Activated CD8-positive, alpha-beta memory T cell treated with anti-CD3 and anti-CD28 coated beads, Interleukin-2, amount 10 ng/mL, durations not matched to agents 7 days and 5 days (primary cell): ENCODE measurements around the gene CUL1. TPM values are rescaled to one million over a fixed set of nuclear protein-coding genes. Genes with fewer than 3 reads are reported as not detected.

Experiments used
- ATAC-seq: fragments of 150-1000 bp; cut with Tn5 transposase; one replicate; pipeline ENCODE4 v1.10.0; 2021; ENCODE audit warnings: moderate library complexity
- CTCF ChIA-PET: fragments of 350-600 bp; sonication (Branson Sonifier 250); formaldehyde crosslinking; loops from one replicate; lab custom pipeline; 2021; ENCODE audit warnings: antibody characterized with exemption; lab: Charles Lee
- DNase-seq: peaks from one replicate; pipeline ENCODE4 v3.0.0-alpha.2; 2020
- H3K27ac Mint-ChIP-seq: one replicate; pipeline ENCODE4 v1.8.0; 2021; ENCODE audit warnings: mild to moderate bottlenecking, mixed read lengths
- H3K27me3 Mint-ChIP-seq: one replicate; pipeline ENCODE4 v1.8.0; 2021; ENCODE audit warnings: mixed read lengths
- H3K36me3 Mint-ChIP-seq: one replicate; pipeline ENCODE4 v1.8.0; 2021; ENCODE audit warnings: mild to moderate bottlenecking, mixed read lengths
- H3K4me1 Mint-ChIP-seq: one replicate; pipeline ENCODE4 v1.8.0; 2021; ENCODE audit warnings: mixed read lengths
- H3K4me3 Mint-ChIP-seq: one replicate; pipeline ENCODE4 v1.8.0; 2021; ENCODE audit warnings: mild to moderate bottlenecking, moderate library complexity, mixed read lengths
- H3K9me3 Mint-ChIP-seq: one replicate; pipeline ENCODE4 v1.8.0; 2022; ENCODE audit warnings: low read depth, mixed read lengths
- total RNA-seq, 2 experiments: library from RNA; stranded (reverse); gene quantifications; one replicate each; pipeline ENCODE4 v1.2.3, GENCODE V29; 2021

CUL1 gene
- total RNA-seq, 2 experiments from 2014 or later = 55.3 to 84.3 TPM

DNA sequence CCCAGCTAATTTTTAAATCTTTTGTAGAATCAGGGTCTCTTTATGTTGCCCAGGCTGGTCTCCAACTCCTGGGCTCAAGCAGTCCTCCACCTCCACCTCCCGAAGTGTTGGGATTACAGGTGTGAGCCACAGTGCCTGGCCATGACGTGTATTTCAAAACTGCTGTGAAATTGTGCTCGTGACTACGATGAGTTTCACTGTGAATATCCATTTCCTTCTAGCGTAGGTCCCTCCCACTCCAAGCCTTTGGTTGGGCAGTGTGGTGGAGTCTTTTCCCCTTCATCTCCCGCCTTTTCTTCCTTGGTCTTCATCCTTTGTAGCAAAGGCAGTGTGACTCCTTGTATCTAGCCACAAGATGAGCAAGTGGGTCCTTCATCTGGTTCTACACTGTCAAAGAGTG is 56.2 kb downstream of the CUL1 start:
- DNase-seq (no peak), ATAC-seq (no peak)
- H3K27ac Mint-ChIP-seq = no peak overlapping the region
- peaks cover 39% of the 10 kb centered on the region for H3K36me3 Mint-ChIP-seq
- CTCF ChIA-PET = no interaction called here
- H3K4me3 Mint-ChIP-seq = no peak overlapping the region
- H3K4me1 Mint-ChIP-seq = peaks cover 10% of the 10 kb centered on the region
- no peaks in the 10 kb centered on the region for H3K9me3 Mint-ChIP-seq
- no peaks in the 10 kb centered on the region for H3K27me3 Mint-ChIP-seq

- Mint-ChIP-seq H3K27me3 (no peaks in the 10 kb centered on the region), H3K4me3 (no peak overlapping the region), H3K9me3 (no peaks in the 10 kb centered on the region), H3K4me1 (no peaks in the 10 kb centered on the region), H3K27ac (peak overlapping the region; percentile 11), H3K36me3 (peaks cover 22% of the 10 kb centered on the region)
- DNase-seq = no peak
- CTCF ChIA-PET = interaction anchor here (2.0 kb wide), 1 partner anchor 14 kb away, joined by 4 read pairs; no protein-coding TSS in a partner anchor
- ATAC-seq = no peak
Measured at GRCh38 chr7:148761499-148762278, 63.0 kb downstream of the CUL1 start.

- H3K9me3 Mint-ChIP-seq = no peaks in the 10 kb centered on the region
- no peaks in the 10 kb centered on the region for H3K27me3 Mint-ChIP-seq
- peaks cover 16% of the 10 kb centered on the region for H3K36me3 Mint-ChIP-seq
- DNase-seq (no peak), ATAC-seq (no peak)
- H3K27ac Mint-ChIP-seq = no peak overlapping the region
- no peaks in the 10 kb centered on the region for H3K4me1 Mint-ChIP-seq
- H3K4me3 Mint-ChIP-seq = no peak overlapping the region
- CTCF ChIA-PET = interaction anchor here (0.7 to 1.5 kb wide), 2 partner anchors 10 to 187 kb away, joined by 3 to 4 read pairs; no protein-coding TSS in a partner anchor
Measured at GRCh38 chr7:148763622-148764021, 64.9 kb downstream of the CUL1 start.

- no peaks in the 10 kb centered on the region for H3K27me3 Mint-ChIP-seq
- peaks cover 23% of the 10 kb centered on the region for H3K36me3 Mint-ChIP-seq
- CTCF ChIA-PET = interaction anchor here (0.5 to 1.1 kb wide), 3 partner anchors 13 to 195 kb away, joined by 3 to 6 read pairs (median 4); no protein-coding TSS in a partner anchor
- peaks cover 23% of the 10 kb centered on the region for H3K4me1 Mint-ChIP-seq
- ATAC-seq (no peak), DNase-seq (no peak)
- no peak overlapping the region for H3K27ac Mint-ChIP-seq
- no peak overlapping the region for H3K4me3 Mint-ChIP-seq
- H3K9me3 Mint-ChIP-seq = no peaks in the 10 kb centered on the region
Measured at GRCh38 chr7:148770004-148770403, 71.3 kb downstream of the CUL1 start.

DNA sequence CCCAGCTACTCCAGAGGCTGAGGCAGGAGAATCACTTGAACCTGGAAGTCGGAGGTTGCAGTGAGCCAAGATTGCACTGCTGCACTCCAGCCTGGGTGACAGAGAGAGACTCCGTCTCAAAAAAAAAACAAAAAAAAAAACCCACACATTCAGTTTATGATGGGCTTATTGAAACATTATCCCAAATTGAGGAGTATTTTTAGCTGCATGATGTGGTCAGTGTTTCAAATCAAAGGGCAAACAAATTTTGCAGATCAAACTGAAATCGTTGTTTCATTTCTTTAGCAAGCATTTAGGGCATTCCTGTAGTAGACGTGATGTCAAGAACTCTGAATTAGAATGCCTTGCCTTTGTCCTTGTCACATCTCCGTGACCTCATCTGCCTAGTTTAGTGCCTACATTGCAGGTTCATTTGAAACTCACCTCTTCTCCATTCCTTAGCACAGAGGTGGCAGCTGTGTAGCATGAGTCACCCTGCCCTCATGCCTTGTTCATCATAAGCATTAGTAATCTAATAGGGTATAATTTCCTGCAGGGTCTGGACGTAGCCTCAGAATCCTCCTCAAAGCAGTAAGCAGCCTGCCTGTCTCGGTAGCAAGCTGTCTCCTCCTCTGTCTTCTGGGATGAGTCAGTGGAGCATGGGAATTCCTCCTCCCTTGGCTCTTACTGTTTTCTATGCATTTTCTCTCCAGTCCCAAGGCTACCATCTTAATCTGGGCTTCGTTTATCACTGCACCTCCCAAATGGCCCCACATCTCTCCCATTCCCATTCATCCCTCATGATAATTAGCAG is 73.8 kb downstream of the CUL1 start:
- H3K9me3 Mint-ChIP-seq = no peaks in the 10 kb centered on the region
- peaks cover 32% of the 10 kb centered on the region for H3K36me3 Mint-ChIP-seq
- H3K27ac Mint-ChIP-seq = peak overlapping the region; percentile 77
- DNase-seq = no peak
- H3K4me1 Mint-ChIP-seq = peaks cover 23% of the 10 kb centered on the region
- peak; percentile 27 for ATAC-seq
- H3K4me3 Mint-ChIP-seq = no peak overlapping the region
- H3K27me3 Mint-ChIP-seq = no peaks in the 10 kb centered on the region
- CTCF ChIA-PET = interaction anchor here (0.6 to 2.1 kb wide), 8 partner anchors 9 to 423 kb away, joined by 3 to 6 read pairs (median 4); partner anchors contain the start of gene ZNF282

- CTCF ChIA-PET = interaction anchor here (1.2 to 2.1 kb wide), 9 partner anchors 10 to 422 kb away, joined by 3 to 7 read pairs (median 5); partner anchors contain the start of gene ZNF282
- Mint-ChIP-seq H3K36me3 (peaks cover 33% of the 10 kb centered on the region), H3K4me3 (peak overlapping the region; percentile 10)
Measured at GRCh38 chr7:148773334-148773733, 74.6 kb downstream of the CUL1 start.

DNA sequence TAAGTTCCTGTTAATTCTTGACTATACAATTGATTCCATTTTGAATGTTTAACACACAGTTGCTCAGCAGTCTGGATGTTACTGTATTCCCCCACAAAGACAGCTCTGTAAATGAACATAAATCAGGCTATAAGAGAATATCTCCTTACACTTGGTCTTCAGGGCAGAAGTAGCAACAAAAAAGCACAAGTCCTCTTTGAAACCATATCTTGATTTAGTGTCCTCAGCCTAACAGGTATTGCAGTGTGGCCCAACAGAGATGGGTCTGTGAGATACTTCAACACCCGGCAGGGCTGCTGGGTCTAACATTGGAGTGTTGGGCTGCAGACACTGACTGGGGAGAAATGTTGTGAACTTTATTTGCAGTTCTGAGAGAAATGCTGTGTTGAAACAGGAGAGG is 75.8 kb downstream of the CUL1 start:
- Mint-ChIP-seq H3K9me3 (no peaks in the 10 kb centered on the region), H3K36me3 (peaks cover 29% of the 10 kb centered on the region), H3K27ac (no peak overlapping the region), H3K4me1 (peaks cover 23% of the 10 kb centered on the region), H3K4me3 (no peak overlapping the region), H3K27me3 (no peaks in the 10 kb centered on the region)
- ATAC-seq = no peak
- no peak for DNase-seq
- CTCF ChIA-PET = interaction anchor here (1.1 to 2.0 kb wide), 5 partner anchors 70 to 291 kb away, joined by 3 to 9 read pairs (median 5); no protein-coding TSS in a partner anchor

More at GRCh38 chr7:148773334-148773733, 74.6 kb downstream of the CUL1 start:
- no peaks in the 10 kb centered on the region for H3K9me3 Mint-ChIP-seq
- H3K4me1 Mint-ChIP-seq = peaks cover 23% of the 10 kb centered on the region
- ATAC-seq (peak; percentile 99), DNase-seq (peak; percentile 81)
- no peaks in the 10 kb centered on the region for H3K27me3 Mint-ChIP-seq
- peak overlapping the region; percentile 77 for H3K27ac Mint-ChIP-seq

DNA sequence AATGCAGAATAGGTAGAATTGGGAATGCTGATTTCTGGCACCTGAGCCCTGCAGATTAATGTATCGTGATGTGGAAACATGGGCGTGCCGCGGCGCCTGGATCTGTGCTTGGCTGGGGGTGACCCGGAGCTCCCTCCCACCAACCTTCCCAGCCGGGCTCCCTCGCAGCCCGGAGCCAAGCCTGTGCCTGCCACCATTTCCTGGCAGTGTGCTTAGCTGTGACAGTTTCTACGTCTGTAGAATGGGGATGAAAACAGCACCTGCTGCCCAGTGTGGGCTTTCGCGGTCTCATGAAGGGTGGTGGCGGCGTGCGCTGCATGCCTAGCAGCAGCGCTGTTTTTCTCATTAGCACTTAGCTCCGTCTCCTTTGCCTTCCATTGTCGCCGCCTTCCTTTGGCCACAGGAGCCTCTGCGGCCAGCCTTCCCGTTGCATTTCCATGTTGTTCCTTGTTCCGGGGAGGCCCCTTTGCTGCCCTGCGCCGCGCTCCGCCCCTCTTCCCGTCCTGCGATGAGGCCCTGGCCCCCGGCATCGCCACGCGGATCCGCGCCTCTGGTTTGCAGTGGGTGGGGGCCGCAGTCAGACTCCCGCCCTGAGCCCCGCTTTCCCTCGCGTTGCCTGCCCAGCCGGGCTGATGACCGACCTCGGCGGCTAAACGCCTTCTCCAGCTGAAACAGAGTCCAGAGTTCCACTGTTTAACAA is 84.2 kb downstream of the CUL1 start:
- no peak for ATAC-seq
- H3K27ac Mint-ChIP-seq = no peak overlapping the region
- H3K4me3 Mint-ChIP-seq = no peak overlapping the region
- H3K27me3 Mint-ChIP-seq = no peaks in the 10 kb centered on the region
- no peak for DNase-seq
- H3K4me1 Mint-ChIP-seq = no peaks in the 10 kb centered on the region
- CTCF ChIA-PET = interaction anchor here (0.6 to 1.4 kb wide), 2 partner anchors 13 to 185 kb away, joined by 3 to 4 read pairs; no protein-coding TSS in a partner anchor
- H3K36me3 Mint-ChIP-seq = peaks cover 29% of the 10 kb centered on the region
- H3K9me3 Mint-ChIP-seq = no peaks in the 10 kb centered on the region

DNA sequence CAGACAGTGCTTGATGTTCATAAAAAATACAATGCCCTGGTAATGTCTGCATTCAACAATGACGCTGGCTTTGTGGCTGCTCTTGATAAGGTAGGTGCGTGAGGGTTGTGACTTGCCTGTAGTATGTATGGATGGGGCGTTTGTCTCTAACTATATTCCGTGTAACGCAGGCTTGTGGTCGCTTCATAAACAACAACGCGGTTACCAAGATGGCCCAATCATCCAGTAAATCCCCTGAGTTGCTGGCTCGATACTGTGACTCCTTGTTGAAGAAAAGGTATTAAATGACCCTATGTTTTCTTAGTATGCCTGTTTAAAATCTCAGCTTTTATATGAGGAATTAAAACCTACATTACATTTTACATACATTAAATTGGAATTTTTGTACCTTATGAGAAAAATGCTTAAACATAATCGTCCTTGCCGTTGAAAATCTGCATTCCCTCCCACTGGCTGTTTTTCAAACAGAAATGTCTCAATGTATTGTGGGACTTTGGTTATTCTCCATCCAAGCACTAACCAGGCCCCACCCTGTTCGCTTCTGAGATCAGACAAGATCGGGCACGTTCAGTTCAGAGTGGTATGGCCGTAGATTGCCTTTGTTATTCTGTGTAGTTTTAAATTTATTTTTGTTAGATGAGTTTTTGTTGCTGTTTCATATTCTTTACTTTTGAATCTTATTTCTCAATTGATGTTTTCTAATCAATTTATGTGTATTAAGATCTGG is 85.3 kb downstream of the CUL1 start:
- Mint-ChIP-seq H3K4me3 (no peak overlapping the region), H3K27me3 (no peaks in the 10 kb centered on the region), H3K9me3 (no peaks in the 10 kb centered on the region), H3K27ac (no peak overlapping the region), H3K36me3 (peaks cover 38% of the 10 kb centered on the region), H3K4me1 (no peaks in the 10 kb centered on the region)
- DNase-seq (no peak), ATAC-seq (no peak)
- CTCF ChIA-PET = interaction anchor here (1.3 kb wide), 1 partner anchor 180 kb away, joined by 4 read pairs; no protein-coding TSS in a partner anchor

- no peak overlapping the region for H3K4me3 Mint-ChIP-seq
- ATAC-seq (no peak), DNase-seq (no peak)
- H3K4me1 Mint-ChIP-seq = no peaks in the 10 kb centered on the region
- H3K36me3 Mint-ChIP-seq = peaks cover 54% of the 10 kb centered on the region
- H3K27ac Mint-ChIP-seq = no peak overlapping the region
- CTCF ChIA-PET = no interaction called here
- H3K27me3 Mint-ChIP-seq = no peaks in the 10 kb centered on the region
- no peaks in the 10 kb centered on the region for H3K9me3 Mint-ChIP-seq
Measured at GRCh38 chr7:148787571-148788295, 89.0 kb downstream of the CUL1 start.

- ATAC-seq (no peak), DNase-seq (no peak)
- Mint-ChIP-seq H3K27me3 (no peaks in the 10 kb centered on the region), H3K9me3 (no peaks in the 10 kb centered on the region), H3K36me3 (peaks cover 60% of the 10 kb centered on the region), H3K4me3 (no peak overlapping the region), H3K4me1 (peaks cover 4% of the 10 kb centered on the region), H3K27ac (no peak overlapping the region)
- CTCF ChIA-PET = no interaction called here
Measured at GRCh38 chr7:148789220-148789619, 90.5 kb downstream of the CUL1 start.
